ENCODE measurements around the gene TELO2. TPM values are rescaled to one million over a fixed set of nuclear protein-coding genes. Genes with fewer than 3 reads are reported as not detected.

TELO2 gene
- total and polyA plus RNA-seq, 4 donors, result 24.4 to 64.2 (median 42.8) TPM

- no peaks in the 10 kb centered on the region for H3K9me3 ChIP-seq (ENCODE audit: control insufficient read depth in 4 of 4, insufficient read depth in 3 of 4, low read length in 3 of 4)
- H3K36me3 ChIP-seq (ENCODE audit: control insufficient read depth in 4 of 4, insufficient read depth in 4 of 4, low read length in 4 of 4), result peaks cover 0 to 47% (median 20%) of the 10 kb centered on the region in 4 donors
- no peak overlapping the region for H3K4me3 ChIP-seq
- peak overlapping the region in 1 of 2 donors; percentile 43 for H3K9ac ChIP-seq (ENCODE audit: insufficient read depth in 1 of 2, low read length in 2 of 2)
- DNase-seq, result peak; percentile 61 to 81 (median 71)
- peaks cover 7 to 47% (median 15%) of the 10 kb centered on the region in 5 donors for H3K4me1 ChIP-seq (ENCODE audit: control insufficient read depth in 5 of 5, insufficient read depth in 5 of 5, low read length in 5 of 5)
- peak overlapping the region; percentile 89 to 91 for H3K27ac ChIP-seq (ENCODE audit: low read depth in 1 of 2, low read length in 1 of 2)
- no peak for TF ChIP-seq CTCF (IDR thresholded peaks at IDR 0.05; ENCODE audit: control extremely low read depth, extremely low read depth)
- no peak for ATAC-seq (ENCODE audit: insufficient read depth, low FRiP score)
- H3K27me3 ChIP-seq (ENCODE audit: control insufficient read depth in 3 of 3, insufficient read depth in 3 of 3, low read length in 2 of 3), result no peaks in the 10 kb centered on the region
- WGBS, 2 donors, result 35 to 46% methylated on average over 26 of the region's 26 CpGs
These were observed 52.2 kb downstream of the TELO2 start for GRCh38 chr16:1545044-1546040.

GRCh38 chr16:1546430-1546829 is 53.3 kb downstream of the TELO2 start:
- H3K36me3 ChIP-seq (ENCODE audit: control insufficient read depth in 4 of 4, insufficient read depth in 4 of 4, low read length in 4 of 4), result peaks cover 0 to 46% (median 25%) of the 10 kb centered on the region in 4 donors
- TF ChIP-seq CTCF (IDR thresholded peaks at IDR 0.05; ENCODE audit: control extremely low read depth, extremely low read depth), result no peak
- H3K4me1 ChIP-seq (ENCODE audit: control insufficient read depth in 5 of 5, insufficient read depth in 5 of 5, low read length in 5 of 5), result peaks cover 7 to 50% (median 15%) of the 10 kb centered on the region in 5 donors
- no peak overlapping the region for H3K4me3 ChIP-seq
- no peak for DNase-seq
- no peak for ATAC-seq (ENCODE audit: insufficient read depth, low FRiP score)
- no peaks in the 10 kb centered on the region for H3K27me3 ChIP-seq (ENCODE audit: control insufficient read depth in 3 of 3, insufficient read depth in 3 of 3, low read length in 2 of 3)
- WGBS, 2 donors, result 77 to 87% methylated on average over 16 of the region's 16 CpGs
- H3K27ac ChIP-seq (ENCODE audit: low read depth in 1 of 2, low read length in 1 of 2), result peak overlapping the region; percentile 89 to 91
- H3K9me3 ChIP-seq (ENCODE audit: control insufficient read depth in 4 of 4, insufficient read depth in 3 of 4, low read length in 3 of 4), result no peaks in the 10 kb centered on the region
- no peak overlapping the region for H3K9ac ChIP-seq (ENCODE audit: insufficient read depth in 1 of 2, low read length in 2 of 2)

DNA sequence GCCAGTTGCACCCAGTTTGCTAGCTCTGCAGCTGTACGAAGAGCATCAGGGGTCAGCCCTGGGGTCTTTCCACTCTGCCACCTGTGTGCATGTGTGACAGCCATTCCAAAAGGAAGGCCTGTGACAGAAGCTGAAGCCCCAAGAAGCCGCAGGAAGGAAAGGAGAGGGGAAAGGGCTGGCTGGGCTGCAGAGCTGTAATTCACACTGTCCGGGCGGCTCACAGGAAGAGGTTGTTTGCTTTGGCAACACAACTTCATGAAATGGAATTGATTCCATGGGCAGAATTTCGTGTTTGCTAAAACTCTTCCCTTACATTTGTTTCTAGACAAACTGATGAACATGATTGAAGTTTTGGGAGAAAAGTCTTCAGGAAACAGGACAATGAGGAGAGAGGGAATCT is 55.1 kb downstream of the TELO2 start:
- Histone ChIP-seq H3K27me3 (ENCODE audit: control insufficient read depth in 3 of 3, insufficient read depth in 3 of 3, low read length in 2 of 3) (no peaks in the 10 kb centered on the region), H3K27ac (ENCODE audit: low read depth in 1 of 2, low read length in 1 of 2) (peak overlapping the region; percentile 60 to 68), H3K36me3 (ENCODE audit: control insufficient read depth in 4 of 4, insufficient read depth in 4 of 4, low read length in 4 of 4) (peaks cover 0 to 40% (median 20%) of the 10 kb centered on the region in 4 donors), H3K9ac (ENCODE audit: insufficient read depth in 1 of 2, low read length in 2 of 2) (no peak overlapping the region), H3K9me3 (ENCODE audit: control insufficient read depth in 4 of 4, insufficient read depth in 3 of 4, low read length in 3 of 4) (no peaks in the 10 kb centered on the region), H3K4me3 (no peak overlapping the region), H3K4me1 (ENCODE audit: control insufficient read depth in 5 of 5, insufficient read depth in 5 of 5, low read length in 5 of 5) (peaks cover 7 to 38% (median 15%) of the 10 kb centered on the region in 5 donors)
- DNase-seq (peak in 2 of 3 donors; percentile 35 to 42), ATAC-seq (ENCODE audit: insufficient read depth, low FRiP score) (no peak)
- TF ChIP-seq CTCF (IDR thresholded peaks at IDR 0.05; ENCODE audit: control extremely low read depth, extremely low read depth), result no peak
- WGBS, 2 donors, result 33 to 47% methylated on average over 5 of the region's 5 CpGs

Measured in lung (tissue), 12 donors.